Tibial nerve (tissue), 4 donors: Measurements from ENCODE around the gene NRL.

Experiments
- EP300 ChIP-seq, 2 donors: sonication (generic); formaldehyde crosslinking; IDR thresholded peaks; one replicate each; pipeline ENCODE4 v1.6.1; 2017; ENCODE audit warnings: antibody characterized with exemption in 2 of 2, mild to moderate bottlenecking in 1 of 2
- TF ChIP-seq, protein P1 (sequence below), 5 experiments: fragments of 200-600 bp in 3 of 5; fragments of 450-650 bp in 2 of 5; sonication (generic) in 3 of 5; IDR thresholded peaks; one replicate each; pipeline ENCODE4 v1.5.1; 2016 to 2019; ENCODE audit warnings: antibody characterized with exemption in 5 of 5, mild to moderate bottlenecking in 3 of 5, moderate library complexity in 2 of 5

DNA sequence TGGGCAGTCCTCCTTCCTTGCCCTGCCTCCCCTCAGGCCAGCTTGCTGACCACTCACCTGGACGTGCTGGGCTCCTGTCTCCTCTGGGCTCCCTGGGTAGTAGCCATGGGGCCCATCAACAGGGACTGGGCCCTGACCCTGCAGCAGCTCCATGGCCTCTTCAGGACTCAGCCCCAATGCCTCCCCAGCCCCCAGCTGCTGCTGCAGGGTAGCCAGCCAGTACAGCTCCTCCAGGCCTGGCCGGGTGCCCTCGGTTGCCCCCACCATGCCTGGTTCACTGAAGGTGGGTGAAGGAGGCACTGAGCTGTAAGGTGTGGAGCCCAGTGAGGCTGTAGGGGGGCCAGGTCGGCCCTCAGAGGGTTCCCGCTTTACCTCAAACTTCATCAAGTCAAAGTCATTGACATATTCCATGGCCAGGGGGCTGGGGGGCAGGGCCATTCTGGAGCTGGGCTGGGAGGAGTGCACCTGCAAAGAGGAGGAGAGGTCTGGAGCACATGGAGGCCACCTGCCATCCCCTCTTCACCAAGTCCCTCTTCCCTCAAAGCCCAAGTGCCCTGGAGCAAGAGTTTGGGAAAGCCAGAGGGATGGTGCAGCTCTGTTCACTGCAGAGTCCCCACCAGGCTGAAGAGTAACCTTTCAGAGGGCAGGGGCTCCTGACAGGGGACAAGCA is 32.2 kb downstream of the NRL start:
- TF ChIP-seq, protein P1, sequence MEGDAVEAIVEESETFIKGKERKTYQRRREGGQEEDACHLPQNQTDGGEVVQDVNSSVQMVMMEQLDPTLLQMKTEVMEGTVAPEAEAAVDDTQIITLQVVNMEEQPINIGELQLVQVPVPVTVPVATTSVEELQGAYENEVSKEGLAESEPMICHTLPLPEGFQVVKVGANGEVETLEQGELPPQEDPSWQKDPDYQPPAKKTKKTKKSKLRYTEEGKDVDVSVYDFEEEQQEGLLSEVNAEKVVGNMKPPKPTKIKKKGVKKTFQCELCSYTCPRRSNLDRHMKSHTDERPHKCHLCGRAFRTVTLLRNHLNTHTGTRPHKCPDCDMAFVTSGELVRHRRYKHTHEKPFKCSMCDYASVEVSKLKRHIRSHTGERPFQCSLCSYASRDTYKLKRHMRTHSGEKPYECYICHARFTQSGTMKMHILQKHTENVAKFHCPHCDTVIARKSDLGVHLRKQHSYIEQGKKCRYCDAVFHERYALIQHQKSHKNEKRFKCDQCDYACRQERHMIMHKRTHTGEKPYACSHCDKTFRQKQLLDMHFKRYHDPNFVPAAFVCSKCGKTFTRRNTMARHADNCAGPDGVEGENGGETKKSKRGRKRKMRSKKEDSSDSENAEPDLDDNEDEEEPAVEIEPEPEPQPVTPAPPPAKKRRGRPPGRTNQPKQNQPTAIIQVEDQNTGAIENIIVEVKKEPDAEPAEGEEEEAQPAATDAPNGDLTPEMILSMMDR (IDR thresholded peaks at IDR 0.05): no peak
- no peak for TF ChIP-seq EP300 (IDR thresholded peaks at IDR 0.05)
